ENCODE data around the gene CYTH1.

DNA sequence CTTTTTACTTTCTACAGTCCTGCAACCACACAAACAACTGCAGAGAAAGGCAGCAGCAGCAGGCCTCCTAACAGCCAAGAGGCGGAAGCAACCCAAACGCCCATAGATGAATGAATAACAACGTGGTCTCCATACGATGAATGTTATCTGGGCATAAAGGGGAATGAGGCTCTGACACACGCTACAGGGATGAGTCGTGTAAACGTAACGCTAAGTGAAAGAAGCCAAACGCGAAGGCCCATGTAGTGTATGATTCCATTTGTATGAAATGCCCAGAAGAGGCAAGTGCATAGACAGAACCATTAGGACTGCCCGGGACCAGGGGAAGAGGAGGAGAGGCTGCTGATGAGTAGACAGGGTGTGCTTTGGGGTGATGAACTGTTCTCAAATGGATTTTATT lies 110.1 kb downstream of the CYTH1 start:
- TF ChIP-seq, protein P1, sequence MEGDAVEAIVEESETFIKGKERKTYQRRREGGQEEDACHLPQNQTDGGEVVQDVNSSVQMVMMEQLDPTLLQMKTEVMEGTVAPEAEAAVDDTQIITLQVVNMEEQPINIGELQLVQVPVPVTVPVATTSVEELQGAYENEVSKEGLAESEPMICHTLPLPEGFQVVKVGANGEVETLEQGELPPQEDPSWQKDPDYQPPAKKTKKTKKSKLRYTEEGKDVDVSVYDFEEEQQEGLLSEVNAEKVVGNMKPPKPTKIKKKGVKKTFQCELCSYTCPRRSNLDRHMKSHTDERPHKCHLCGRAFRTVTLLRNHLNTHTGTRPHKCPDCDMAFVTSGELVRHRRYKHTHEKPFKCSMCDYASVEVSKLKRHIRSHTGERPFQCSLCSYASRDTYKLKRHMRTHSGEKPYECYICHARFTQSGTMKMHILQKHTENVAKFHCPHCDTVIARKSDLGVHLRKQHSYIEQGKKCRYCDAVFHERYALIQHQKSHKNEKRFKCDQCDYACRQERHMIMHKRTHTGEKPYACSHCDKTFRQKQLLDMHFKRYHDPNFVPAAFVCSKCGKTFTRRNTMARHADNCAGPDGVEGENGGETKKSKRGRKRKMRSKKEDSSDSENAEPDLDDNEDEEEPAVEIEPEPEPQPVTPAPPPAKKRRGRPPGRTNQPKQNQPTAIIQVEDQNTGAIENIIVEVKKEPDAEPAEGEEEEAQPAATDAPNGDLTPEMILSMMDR (IDR thresholded peaks at IDR 0.05) = no peak
- no peak for TF ChIP-seq NFE2L2 (conservative IDR thresholded peaks at IDR 0.05; ENCODE audit: low read length)
- TF ChIP-seq PHF8 (IDR thresholded peaks at IDR 0.05; ENCODE audit: borderline replicate concordance, low read depth) = no peak
- no peak for TF ChIP-seq PBX3 (IDR thresholded peaks at IDR 0.05)
- TF ChIP-seq, protein P2, sequence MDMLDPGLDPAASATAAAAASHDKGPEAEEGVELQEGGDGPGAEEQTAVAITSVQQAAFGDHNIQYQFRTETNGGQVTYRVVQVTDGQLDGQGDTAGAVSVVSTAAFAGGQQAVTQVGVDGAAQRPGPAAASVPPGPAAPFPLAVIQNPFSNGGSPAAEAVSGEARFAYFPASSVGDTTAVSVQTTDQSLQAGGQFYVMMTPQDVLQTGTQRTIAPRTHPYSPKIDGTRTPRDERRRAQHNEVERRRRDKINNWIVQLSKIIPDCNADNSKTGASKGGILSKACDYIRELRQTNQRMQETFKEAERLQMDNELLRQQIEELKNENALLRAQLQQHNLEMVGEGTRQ (IDR thresholded peaks at IDR 0.05) = no peak
- no peak for TF ChIP-seq ZC3H11A (IDR thresholded peaks at IDR 0.05)
- no peak for TF ChIP-seq ZNF302 (CRISPR knock-in tag; IDR thresholded peaks at IDR 0.05)
- TF ChIP-seq POLR2A (IDR thresholded peaks at IDR 0.05; ENCODE audit: low read length) = no peak
- no peak for TF ChIP-seq CBX8 (IDR thresholded peaks at IDR 0.05)
- TF ChIP-seq, protein P3, sequence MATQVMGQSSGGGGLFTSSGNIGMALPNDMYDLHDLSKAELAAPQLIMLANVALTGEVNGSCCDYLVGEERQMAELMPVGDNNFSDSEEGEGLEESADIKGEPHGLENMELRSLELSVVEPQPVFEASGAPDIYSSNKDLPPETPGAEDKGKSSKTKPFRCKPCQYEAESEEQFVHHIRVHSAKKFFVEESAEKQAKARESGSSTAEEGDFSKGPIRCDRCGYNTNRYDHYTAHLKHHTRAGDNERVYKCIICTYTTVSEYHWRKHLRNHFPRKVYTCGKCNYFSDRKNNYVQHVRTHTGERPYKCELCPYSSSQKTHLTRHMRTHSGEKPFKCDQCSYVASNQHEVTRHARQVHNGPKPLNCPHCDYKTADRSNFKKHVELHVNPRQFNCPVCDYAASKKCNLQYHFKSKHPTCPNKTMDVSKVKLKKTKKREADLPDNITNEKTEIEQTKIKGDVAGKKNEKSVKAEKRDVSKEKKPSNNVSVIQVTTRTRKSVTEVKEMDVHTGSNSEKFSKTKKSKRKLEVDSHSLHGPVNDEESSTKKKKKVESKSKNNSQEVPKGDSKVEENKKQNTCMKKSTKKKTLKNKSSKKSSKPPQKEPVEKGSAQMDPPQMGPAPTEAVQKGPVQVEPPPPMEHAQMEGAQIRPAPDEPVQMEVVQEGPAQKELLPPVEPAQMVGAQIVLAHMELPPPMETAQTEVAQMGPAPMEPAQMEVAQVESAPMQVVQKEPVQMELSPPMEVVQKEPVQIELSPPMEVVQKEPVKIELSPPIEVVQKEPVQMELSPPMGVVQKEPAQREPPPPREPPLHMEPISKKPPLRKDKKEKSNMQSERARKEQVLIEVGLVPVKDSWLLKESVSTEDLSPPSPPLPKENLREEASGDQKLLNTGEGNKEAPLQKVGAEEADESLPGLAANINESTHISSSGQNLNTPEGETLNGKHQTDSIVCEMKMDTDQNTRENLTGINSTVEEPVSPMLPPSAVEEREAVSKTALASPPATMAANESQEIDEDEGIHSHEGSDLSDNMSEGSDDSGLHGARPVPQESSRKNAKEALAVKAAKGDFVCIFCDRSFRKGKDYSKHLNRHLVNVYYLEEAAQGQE (IDR thresholded peaks at IDR 0.05) = no peak
- TF ChIP-seq RAD21 (conservative IDR thresholded peaks at IDR 0.05 in 1 of 2, IDR thresholded peaks at IDR 0.05 in 1 of 2) = no peak
- no peak for TF ChIP-seq KDM1A (IDR thresholded peaks at IDR 0.05; ENCODE audit: low read depth)
- TF ChIP-seq ESRRA (IDR thresholded peaks at IDR 0.05; ENCODE audit: borderline replicate concordance, low read length) = no peak
- no peak for TF ChIP-seq EP300 (IDR thresholded peaks at IDR 0.05)
